Ramos (cell line): ENCODE data around the gene IL1RAPL2.
"Not testable (repeated sequence)": the region's sequence is repeated elsewhere in the genome, so short reads cannot be mapped to it uniquely, and the experiment has no call there.

Experiments used
- in situ Hi-C: fragments of 300-500 bp; cut with MboI; formaldehyde crosslinking; loops from one replicate; pipeline ENCODE4 v1.14.3; 2022; ENCODE audit warnings: low sequenced_read_pairs; ENCODE audit not compliant: unreplicated experiment

The IL1RAPL2 gene

DNA sequence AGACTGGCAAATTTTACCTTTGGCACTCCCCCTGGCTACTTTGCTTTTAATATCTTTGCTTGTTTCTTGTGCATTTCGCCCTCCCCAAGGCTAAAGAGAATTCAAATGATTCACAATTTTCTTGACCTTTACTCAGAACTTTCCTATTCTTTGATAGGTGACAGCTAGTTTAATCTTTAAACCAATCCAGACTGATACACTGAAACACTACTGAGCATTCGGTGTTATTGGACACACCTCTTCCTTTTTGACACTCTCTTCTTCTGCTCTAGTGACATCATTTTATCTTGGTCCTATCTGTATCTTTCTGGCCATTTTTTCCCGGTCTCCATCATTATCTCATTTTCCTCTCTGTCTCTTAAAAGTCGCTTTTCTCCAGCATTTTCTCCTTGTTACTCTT, 103.1 kb downstream of the IL1RAPL2 start:
- in situ Hi-C loops = no loop called here

GRCh38 chrX:104670051-104670450, 104.1 kb downstream of the IL1RAPL2 start:
- in situ Hi-C loops = no loop called here

- in situ Hi-C loops = not testable (repeated sequence)
Observed at GRCh38 chrX:104677517-104677916, 111.5 kb downstream of the IL1RAPL2 start.

- in situ Hi-C loops = no loop called here
Observed at GRCh38 chrX:104679175-104679574, 113.2 kb downstream of the IL1RAPL2 start.

GRCh38 chrX:104681214-104681613, 115.2 kb downstream of the IL1RAPL2 start:
- in situ Hi-C loops = no loop called here

DNA sequence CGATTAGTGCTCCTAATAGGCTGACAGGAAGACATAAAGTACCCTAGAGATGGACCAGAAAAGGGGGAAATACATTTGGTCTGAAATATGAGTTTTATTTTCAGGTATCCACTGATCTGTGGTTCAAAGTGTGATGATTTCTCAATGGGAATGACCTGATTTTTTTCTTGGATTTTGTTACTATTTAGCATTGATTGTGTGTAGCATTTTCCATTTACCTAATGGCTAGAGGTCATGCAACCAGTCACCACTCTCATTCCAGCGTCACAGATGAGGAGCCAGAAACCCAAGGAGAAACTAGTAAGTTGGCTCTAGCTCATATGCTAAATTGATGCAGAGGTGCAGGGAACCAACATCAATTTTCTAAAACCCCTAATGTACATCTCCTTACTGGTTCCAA, 118.1 kb downstream of the IL1RAPL2 start:
- in situ Hi-C loops = no loop called here

- in situ Hi-C loops = no loop called here
Observed at GRCh38 chrX:104695593-104695992, 129.6 kb downstream of the IL1RAPL2 start.

- in situ Hi-C loops = no loop called here
Observed at GRCh38 chrX:104696667-104697066, 130.7 kb downstream of the IL1RAPL2 start.

- in situ Hi-C loops = no loop called here
Observed at GRCh38 chrX:104697294-104697693, 131.3 kb downstream of the IL1RAPL2 start.

GRCh38 chrX:104707042-104707441, 141.0 kb downstream of the IL1RAPL2 start:
- in situ Hi-C loops = loop anchor here (25.0 kb wide), 1 partner anchor 95 kb away; no protein-coding TSS in a partner anchor

DNA sequence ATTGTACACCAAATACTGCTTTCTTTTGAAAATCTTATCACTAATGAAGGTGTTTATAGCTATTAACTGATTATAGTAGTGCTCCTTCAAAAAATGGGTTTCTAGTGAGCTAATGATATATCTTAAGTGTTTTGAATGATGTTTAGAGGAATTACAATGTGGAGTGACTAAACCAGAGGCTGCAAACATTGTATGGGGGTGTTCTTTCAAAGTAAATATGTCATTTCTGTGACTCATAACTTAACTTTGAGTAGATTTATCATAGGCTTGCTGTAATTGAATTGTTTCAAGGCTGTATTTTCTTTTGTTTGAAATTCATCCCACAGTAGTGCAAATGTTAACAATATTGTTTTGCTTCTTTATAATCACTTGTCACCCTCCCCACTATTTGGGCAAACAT, 141.6 kb downstream of the IL1RAPL2 start:
- in situ Hi-C loops = loop anchor here (25.0 kb wide), 1 partner anchor 95 kb away; no protein-coding TSS in a partner anchor

- in situ Hi-C loops = loop anchor here (25.0 kb wide), 1 partner anchor 100 kb away; no protein-coding TSS in a partner anchor
Observed at GRCh38 chrX:104712515-104712914, 146.5 kb downstream of the IL1RAPL2 start.

GRCh38 chrX:104721854-104722253, 155.9 kb downstream of the IL1RAPL2 start:
- in situ Hi-C loops = loop anchor here (25.0 kb wide), 1 partner anchor 110 kb away; no protein-coding TSS in a partner anchor

DNA sequence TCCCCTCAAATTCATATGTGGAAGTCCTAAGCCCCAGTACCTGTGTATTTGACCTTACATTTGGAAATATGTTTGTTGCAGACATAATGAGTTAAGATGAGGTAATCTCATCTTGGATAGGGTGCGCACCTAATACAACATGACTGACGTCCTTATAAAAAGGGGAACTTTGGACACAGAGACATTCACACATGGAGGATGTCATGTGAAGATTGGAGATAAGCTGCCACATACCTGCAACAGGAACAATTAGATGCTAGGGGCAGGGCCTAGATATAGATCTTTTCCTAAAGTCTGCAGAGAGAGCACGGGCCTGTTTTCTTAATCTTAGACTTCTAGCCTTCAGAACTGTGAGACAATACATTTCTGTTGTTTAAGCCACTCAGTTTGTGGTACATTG, 162.5 kb downstream of the IL1RAPL2 start:
- in situ Hi-C loops = no loop called here

DNA sequence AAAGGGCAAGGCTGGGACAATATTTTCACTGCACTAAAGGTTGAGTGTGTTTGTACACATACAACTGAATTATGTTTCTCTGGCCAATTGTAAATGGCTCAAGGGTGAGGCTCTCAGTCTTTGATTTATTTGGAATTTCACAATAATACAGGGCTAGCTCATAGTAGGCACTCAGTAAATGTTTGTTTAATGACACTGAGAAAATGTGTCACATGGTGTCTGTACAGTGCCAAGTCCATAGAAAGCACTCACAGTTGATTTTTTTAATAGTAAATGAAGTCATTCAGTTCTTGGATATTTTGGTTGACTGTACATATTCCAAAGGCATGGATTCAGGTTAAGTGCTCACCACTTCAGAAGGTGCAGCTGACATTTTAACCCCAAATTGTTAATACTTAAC, 176.4 kb downstream of the IL1RAPL2 start:
- in situ Hi-C loops = no loop called here

DNA sequence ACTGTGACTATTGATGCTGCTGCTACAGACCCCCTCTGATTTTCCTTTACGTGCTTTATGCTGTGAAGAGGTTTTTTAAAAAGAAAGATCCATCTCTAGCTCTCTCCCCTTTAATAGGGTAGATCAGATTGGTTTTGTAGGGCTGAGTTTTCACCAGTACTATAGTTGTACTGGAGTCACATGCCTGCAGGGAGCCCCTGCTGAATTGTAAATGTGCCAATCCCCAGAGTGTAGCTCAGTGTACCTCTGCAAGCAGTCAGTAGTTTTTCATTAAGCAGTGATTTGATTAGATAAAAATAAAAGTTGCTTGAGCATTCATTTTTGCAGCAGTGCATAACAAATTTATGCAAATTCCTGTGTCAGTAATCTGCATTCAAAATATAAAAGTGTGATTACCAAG, 179.2 kb downstream of the IL1RAPL2 start:
- in situ Hi-C loops = no loop called here

DNA sequence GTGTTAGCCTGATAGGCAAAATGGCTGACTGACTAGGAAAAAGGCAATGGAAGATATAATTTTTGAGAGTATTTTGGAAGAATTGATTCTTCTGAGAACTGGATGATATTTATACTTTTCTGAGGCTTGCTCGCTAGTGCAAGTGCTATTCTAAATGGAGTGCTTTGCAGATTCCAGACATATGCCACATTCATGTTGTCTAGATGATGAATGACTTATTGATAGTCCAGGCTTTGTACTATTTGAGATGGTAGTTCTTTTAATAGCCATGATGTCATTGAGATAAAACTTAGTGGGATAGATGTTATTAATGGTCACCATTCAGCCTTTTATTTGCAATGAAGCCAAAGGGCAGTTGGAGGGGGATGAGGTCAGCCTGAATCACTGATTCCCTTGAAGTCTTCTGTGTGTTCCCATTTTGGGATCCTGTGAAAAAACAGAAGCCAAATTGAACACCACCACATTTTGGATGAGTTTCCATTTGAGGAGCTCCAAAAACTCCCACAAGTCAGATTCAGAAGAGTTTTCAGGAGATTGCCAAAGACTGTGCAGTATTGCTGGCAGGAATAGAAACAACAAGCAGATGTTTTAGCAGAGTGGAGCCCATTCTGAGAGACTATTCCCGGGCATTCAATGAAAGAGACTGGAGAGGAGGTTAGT, 184.1 kb downstream of the IL1RAPL2 start:
- in situ Hi-C loops = no loop called here

- in situ Hi-C loops = no loop called here
Observed at GRCh38 chrX:104762641-104763040, 196.6 kb downstream of the IL1RAPL2 start.

- in situ Hi-C loops = no loop called here
Observed at GRCh38 chrX:104789784-104790183, 223.8 kb downstream of the IL1RAPL2 start.

- in situ Hi-C loops = no loop called here
Observed at GRCh38 chrX:104795804-104796203, 229.8 kb downstream of the IL1RAPL2 start.

DNA sequence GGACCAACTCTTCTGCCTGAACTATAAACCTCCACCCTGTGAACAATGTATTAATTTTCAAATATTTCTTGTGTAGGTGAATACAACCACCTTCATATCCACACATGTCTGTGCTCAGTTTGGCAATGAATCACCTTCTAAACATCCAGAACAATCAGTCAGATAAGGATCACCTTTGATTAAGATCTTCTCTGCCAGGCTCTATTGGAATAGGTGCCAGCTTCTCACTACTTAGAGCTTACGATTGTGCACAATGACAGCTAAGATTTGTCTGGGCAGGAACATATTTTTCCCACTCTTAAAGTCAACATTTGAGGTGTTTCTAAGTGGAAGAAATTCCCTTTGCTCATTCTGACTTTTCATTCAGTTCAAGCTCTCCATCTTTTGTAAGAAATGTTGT, 237.2 kb downstream of the IL1RAPL2 start:
- in situ Hi-C loops = no loop called here

DNA sequence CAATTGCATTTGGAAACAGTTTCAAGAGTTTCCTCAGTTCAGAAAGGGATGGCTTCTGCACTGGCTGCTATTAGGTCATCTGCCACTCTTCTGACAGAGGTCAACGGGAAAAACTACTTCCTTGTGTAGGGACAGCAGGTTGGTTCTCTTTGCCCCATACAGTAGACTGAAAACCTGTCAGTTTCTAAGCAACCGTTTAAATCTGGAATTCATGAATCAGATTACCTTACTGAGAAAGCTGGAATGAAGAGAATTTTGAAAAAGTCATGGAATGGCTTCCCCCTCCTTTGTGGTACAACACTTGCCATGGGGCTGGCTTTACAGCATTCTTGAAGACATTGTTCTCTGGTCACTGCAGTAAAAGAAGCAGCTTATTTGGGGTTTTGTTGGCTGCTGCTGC, 240.3 kb downstream of the IL1RAPL2 start:
- in situ Hi-C loops = no loop called here
